Measurements from ENCODE around the gene NSDHL.
"Not testable (repeated sequence)": the region's sequence is repeated elsewhere in the genome, so short reads cannot be mapped to it uniquely, and the experiment has no call there.

Gene NSDHL

DNA sequence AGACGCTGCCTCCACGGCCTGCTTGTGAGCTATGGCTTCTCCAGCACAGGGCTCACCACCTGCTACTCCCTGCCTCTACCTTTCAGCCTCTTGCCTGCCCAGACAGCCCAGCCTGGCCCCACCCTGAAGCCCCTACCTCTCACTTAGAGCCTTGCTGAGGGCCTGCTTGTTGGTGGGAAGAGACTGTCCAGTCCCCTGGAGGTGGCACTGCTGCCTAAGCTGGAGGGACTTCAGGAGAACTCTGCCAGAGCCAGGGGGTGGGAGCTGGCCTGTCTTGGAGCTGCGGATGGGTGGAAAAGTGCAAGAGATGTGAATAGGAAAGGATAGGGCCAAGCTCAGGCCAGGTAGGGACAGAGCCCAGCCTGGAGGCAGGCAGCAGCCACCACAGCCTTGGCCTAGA lies 64.3 kb downstream of the NSDHL start:
- no peak for DNase-seq

DNA sequence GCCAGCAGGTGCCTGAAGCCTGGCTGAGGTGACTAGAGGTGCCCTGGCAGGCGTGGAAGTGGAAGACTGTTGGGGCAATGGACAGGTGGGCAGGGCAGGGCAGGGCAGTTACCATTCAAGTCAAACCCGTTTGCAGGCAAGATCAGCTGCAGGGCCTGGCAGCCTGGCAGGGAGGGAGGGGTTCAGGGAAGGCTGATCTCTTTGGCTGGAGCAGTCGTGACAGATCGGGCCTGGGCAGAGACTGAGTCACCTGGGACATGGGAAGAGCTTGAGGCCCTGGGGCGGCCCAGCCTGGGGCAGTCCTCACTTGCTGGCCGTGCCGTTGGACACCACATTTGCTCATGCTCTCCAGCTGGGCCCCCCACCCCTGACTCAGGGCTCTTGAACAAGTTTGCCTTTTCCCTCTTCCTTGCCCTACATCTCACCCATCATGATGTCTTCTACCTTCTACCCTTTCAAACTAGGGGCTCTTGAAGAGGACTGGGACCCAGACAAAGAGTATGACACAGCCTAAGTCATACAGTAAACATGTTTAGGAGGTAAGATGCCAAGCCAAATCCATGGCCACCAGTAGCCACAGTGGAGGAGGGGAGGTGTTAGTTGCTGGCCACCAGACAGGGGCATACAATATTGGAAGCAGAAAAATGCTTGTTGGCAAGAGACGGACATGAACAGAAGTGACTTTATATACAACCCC lies 65.0 kb downstream of the NSDHL start:
- no peak for DNase-seq

- DNase-seq = peak; percentile 36
Observed at GRCh38 chrX:152896450-152896849, 65.6 kb downstream of the NSDHL start.

DNA sequence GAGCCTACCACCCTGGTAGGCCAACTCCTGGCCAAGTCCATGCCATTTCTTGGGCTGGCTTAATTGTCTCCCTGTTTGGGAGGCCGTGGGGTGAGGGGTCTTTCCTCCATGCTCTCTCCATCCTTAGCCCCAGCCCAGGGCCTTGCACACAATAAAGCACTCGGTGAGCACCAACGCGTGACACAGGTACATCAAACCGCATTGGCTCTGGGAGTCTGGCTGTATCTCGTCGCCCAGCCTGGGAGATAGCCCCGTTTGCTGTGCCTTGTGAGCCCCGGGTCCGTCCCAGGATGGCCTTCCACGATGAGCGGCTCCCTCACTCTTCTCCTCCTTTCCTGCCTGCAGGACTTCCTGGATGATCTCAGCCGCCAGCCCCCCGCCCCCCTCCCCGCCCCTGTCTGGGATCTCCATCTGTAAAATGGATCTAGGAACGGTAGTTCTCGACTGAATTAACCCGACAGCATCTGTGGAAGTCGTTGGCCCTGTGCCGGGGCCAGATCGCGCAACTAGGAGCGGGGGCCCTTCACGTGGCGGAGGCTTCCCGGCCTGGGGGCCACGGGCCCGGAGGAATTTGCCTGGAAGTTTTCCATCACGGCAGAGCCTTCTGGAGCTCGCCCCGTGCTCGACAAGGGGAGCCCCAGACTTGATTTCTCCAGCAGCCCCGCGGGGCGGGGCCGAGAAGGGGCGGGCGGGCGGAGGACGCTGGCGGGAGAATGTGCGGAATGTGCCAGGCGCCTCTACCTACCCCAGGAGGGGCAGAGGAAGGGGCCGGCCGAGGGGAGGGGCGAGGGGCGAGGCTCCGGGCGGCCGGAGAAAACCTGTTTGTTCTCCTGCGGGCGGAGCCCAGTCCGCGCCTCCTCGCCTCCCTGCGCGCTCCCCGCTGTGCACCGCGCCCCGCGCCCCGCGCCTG lies 66.6 kb downstream of the NSDHL start, which contains the start of gene ZNF185:
Gene ZNF185 (plus strand): TSS at position 846 of the 910 bp plus-strand sequence. CDS start 16,423 bp downstream, outside the sequence.
- DNase-seq = peak; percentile 30

DNA sequence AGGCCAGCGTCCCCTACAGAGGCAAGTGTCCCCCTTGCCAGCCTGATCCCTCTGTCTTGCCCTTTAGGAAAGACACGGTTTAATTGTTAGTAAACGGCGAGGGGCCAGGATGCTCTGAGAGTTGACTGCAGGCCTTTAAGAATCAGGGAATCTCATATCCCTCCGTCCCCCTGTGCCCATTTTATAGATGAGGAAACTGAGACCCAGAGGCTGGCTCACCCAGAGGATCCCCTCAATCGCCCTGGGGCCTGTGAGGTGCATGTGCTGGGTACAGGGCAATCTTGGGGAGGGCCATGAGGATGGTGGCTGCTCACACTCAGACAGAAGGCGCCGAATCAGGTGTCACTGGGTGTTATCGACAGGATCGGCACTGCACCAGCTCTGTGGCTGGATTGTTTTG lies 67.6 kb downstream of the NSDHL start:
- no peak for DNase-seq

DNA sequence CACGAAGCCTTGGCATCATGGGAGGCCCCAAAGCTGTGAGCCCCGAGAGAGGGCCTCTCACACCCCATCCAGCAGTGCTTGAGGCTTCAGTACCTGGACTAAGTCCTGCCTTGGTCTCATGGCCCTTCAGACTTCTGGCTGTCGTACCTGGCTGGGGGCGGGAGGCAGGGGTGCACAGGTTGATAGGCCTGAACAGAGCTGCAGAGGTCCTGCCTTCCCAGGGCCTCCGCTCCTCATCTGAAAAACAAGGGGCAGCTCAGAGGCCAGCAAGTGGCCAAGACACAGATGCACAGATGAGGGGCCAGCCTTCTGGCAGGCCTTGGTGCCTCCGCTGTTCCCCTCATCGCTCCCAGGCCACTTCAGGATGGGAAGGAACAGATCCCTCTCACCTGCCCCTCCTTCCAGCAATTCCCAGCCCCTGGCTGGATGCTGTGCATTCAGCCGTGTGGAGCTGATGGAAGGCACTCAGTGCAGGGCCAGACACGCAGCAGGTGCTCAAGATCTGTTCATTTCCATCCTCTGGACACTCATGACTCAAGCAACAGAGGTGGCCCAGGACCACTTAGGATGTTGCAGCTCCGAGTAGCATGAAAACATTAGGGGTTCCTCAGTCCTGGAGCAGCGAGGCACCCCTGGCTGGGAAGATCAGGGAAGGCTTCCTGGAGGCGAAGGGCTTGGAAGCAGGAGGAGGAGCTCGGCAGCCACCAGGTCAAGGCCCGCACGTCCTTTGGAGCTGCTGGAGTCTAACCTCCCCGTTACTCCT lies 68.4 kb downstream of the NSDHL start:
- DNase-seq = no peak

- no peak for DNase-seq
Observed at GRCh38 chrX:152899874-152900719, 69.2 kb downstream of the NSDHL start.

GRCh38 chrX:152900937-152901445 lies 70.1 kb downstream of the NSDHL start:
- DNase-seq = no peak

DNA sequence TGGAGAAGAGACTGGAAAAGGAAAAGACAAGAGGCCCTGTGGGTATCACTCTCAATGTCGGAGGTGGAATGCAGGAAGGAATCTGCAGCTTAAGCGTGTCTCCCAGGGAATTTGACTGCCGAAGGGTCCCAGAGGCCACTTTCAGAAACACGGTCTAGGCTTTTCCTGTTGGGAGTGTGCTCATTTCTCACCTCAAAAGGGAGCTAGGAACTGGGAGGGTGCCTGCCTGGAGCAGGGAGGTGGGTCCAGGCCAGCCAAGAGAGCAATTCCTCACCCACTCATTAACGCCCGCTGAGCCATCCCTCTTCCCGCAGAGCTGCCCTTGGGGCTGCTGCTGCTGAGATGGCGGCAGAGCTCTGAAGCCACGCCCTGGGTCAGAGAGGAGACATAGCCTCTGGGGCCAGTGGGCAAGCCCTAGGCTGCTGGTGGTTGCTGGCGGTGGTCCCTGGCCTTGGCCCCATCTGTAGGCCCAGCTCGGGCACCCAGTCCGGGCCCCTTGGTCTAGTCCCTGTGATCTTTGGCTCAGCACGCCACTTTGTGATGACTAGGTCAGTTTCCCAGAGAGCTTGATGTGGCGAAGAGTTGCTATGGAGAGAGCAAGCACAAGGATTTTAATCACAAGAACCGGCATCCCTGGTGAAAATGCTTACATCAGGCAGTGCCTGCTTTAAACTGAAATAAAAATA lies 71.1 kb downstream of the NSDHL start:
- DNase-seq = no peak

DNA sequence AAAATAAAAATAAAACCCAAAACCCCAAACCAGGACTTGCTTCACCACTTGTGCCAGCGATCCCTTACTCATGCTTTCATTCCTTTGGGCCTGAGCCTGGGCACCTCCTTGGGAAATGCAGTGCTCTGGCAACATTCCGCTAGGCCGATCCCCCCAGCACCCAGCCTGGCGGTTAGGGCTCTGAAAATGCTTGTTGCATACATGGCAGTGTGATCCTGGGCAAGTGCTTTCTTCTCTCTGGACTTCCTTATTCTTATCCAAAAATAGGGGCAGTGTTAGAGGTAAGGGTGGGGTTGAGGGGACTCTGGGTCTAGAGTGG lies 71.6 kb downstream of the NSDHL start:
- DNase-seq = no peak

DNA sequence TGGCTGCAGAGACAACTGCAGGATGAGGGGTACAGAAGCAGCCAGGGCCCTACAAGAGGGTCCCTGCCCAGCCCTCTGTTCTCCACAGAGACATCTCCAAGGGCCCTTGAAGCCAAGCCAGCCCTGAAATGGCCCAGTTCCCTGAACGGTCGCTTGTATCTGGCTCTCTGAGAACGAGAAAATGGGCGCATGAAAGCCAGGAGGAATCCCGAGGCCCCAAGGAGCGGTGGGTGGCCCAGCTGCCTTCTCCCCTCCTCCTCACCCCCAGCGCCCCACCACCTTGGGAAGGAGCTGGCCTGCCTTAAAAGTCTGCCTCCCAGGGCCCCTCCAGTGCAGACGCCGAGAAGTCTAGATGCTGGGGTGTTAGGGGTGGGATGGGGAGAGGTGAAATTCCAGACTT lies 72.7 kb downstream of the NSDHL start:
- DNase-seq = no peak

DNA sequence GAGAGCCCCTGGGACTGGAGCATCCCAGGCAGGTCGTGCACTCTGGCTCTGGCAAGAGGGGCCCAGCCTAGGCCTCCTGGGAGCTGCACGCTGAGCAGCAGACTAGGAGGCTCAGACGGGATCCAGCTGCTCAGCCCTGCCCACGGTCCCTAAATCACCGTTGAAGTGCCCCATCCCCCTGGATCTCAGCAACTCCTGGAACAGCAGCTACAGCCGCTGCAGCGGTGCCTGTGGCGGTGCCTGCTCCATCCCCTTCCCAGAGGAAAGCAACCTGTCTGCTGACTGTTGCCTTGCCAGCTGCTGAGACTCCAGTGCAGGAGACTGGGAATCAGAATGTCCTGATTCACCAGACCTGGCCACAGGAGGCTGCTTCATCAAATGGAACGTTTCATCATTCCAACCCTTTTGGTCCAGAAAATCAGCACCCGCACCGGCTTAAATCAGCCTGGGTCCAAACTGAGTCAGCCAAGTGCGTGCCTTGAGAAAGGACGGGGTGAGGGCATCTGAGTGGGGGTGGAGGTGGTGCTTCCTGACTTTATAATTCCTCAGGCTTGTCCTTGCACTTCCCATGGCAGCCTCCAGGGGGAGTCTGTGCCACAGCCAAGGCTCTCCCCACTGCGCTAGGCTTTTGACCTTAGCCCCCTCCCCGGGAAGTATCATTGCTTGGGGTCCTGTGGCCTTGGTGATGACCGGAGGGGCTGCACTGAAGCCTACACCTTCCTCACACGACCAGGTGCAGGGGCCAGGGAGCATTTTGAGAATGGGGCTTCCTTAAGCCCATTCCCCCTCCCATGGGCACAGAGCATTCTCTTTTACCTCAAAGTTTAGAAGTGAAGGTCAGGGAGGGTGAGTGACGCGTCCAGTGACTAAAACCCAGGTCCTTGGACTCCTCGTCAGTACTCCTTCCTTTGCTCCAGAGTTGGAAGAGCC lies 73.6 kb downstream of the NSDHL start:
- peak; percentile 51 for DNase-seq

- DNase-seq = no peak
Observed at GRCh38 chrX:152905081-152905420, 74.2 kb downstream of the NSDHL start.

DNA sequence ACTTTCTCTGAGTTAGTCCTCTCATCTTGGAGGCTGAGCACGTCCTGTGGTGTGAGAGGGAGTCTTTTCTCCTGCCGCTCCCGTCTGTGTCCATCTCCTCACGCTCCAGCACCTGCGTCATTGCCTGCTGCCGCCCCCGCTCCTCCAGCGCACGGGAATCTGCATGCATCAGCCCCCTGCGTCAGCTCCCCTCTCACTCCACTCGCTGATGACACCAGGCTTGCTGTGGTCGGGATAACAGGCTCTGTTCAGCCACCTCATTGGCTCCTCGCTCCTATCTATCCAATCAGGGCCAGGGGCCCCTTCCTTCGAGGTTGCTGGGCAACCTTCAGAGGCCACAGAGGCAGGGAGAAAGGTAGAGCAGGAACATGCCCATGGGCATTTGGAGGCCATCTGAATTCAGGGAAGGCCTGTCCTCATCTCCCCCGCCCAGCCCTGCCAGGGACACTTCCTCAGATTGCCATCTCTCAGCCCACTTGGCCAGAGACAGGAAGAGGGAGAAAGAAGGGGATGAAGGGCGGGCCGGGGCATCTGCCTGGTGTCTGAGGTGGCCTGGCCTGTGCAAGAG lies 76.3 kb downstream of the NSDHL start:
- no peak for DNase-seq

DNA sequence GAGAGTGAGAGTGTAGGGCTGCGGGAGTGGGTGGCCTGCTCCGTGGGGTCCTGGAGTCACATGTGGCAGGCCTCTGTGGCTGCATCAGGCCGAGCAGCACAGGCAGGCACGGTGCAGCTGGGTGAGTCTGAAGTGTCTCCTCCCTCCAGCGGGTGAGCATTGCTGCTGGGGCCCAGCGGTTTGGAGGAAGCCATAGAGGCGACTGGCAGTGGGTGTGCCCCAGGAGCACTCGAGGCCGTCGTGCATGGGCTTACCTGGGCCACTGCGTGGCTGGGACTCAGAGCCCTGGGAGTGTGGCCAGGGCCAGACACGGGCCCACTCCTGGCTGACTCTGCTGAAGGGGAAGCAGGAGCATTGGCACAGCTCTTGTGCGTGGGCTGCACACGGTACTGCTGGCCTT lies 77.6 kb downstream of the NSDHL start:
- no peak for DNase-seq

DNA sequence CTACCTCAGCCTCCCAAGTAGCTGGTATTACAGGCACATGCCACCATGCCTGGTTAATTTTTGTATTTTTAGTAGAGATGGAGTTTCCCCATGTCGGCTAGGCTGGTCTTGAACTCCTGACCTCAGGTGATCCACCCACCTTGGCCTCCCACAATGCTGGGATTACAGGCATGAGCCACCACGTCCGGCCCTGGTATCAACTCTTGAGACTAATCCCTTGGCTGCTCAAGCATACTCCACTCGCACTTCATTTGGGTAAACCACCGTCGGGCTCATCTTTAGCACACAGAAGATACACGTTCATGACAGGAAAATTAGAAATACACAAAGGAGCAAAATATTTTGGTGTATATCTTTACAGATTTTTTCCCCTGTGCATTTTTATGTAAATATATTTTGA lies 79.2 kb downstream of the NSDHL start:
- DNase-seq = not testable (repeated sequence)

- no peak for DNase-seq
Observed at GRCh38 chrX:152912106-152912505, 81.2 kb downstream of the NSDHL start.

DNA sequence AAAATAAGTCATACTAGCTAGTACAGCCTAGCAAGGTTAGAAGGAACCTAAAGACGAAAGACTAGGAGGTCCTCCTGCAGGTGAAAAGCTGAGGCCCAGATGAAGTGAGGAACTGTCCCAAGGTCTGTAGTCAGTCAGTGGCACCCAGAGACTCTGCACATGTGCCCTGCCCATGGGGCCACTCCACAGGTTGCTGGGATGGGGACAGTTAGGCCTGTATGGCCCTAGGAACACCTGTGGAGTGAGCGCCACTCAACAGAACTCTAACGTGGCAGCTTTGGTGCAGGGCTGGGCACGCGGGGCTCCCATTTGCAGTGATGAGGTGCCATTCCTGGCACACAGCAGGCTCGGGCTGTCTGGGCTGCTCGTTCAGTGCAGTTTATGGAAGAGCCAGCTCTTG lies 81.8 kb downstream of the NSDHL start:
- DNase-seq = no peak

GRCh38 chrX:152913346-152913745 lies 82.5 kb downstream of the NSDHL start:
- DNase-seq = no peak

DNA sequence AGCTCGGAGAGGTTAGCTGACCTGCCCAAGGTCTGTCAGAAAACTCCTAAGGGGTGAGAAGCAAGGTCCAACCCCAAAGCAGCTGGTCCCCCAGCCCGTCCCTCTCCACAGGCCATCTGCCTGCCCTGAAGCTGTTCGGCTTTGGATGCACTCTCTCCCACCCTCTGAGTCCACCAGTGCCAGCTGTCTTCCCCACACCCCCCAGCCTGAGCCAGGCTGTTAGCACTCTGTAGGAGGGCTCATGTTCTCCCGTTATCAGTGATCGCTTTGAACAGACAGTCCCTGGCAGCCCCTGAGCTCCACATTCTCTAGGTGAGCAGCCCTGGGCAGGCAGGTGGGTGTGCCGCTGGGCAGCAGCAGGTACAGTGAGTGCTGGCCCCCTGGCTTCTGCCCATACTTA lies 83.0 kb downstream of the NSDHL start:
- DNase-seq = no peak

Data from fibroblast of skin of scalp (primary cell).